ENCODE measurements around the gene FAM117B.
"Not testable (repeated sequence)": the region's sequence is repeated elsewhere in the genome, so short reads cannot be mapped to it uniquely, and the experiment has no call there.

Gene FAM117B

DNA sequence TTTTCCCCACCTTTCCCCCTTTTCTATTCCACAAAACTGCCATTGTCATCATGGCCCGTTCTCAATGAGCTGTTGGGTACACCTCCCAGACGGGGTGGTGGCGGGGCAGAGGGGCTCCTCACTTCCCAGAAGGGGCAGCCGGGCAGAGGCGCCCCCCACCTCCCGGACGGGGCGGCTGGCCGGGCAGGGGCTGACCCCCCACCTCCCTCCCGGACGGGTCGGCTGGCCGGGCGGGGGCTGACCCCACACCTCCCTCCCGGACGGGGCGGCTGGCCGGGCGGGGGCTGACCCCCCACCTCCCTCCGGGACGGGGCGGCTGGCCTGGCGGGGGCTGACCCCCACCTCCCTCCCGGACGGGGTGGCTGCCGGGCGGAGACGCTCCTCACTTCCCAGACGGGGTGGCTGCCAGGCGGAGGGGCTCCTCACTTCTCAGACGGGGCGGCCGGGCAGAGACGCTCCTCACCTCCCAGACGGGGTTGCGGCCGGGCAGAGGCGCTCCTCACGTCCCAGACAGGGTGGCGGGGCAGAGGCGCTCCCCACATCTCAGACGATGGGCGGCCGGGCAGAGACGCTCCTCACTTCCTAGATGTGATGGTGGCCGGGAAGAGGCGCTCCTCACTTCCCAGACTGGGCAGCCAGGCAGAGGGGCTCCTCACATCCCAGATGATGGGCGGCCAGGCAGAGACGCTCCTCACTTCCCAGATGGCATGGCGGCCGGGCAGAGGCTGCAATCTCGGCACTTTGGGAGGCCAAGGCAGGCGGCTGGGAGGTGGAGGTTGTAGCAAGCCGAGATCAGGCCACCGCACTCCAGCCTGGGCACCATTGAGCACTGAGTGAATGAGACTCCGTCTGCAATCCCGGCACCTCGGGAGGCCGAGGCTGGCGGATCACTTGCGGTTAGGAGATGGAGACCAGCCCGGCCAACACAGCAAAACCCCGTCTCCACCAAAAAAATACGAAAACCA lies 80.5 kb downstream of the FAM117B start:
- not testable (repeated sequence) for H3K4me1 ChIP-seq (ENCODE audit: control insufficient read depth, low read depth, low read length); H3K9ac ChIP-seq (ENCODE audit: low read length); H3K36me3 ChIP-seq (ENCODE audit: control insufficient read depth, low read depth, low read length); H3K9me3 ChIP-seq (ENCODE audit: control insufficient read depth, low read depth, low read length); H3K4me3 ChIP-seq (ENCODE audit: low read length); H3K27ac ChIP-seq (ENCODE audit: low read length); H3K27me3 ChIP-seq (ENCODE audit: control insufficient read depth, insufficient read depth, low read length)

DNA sequence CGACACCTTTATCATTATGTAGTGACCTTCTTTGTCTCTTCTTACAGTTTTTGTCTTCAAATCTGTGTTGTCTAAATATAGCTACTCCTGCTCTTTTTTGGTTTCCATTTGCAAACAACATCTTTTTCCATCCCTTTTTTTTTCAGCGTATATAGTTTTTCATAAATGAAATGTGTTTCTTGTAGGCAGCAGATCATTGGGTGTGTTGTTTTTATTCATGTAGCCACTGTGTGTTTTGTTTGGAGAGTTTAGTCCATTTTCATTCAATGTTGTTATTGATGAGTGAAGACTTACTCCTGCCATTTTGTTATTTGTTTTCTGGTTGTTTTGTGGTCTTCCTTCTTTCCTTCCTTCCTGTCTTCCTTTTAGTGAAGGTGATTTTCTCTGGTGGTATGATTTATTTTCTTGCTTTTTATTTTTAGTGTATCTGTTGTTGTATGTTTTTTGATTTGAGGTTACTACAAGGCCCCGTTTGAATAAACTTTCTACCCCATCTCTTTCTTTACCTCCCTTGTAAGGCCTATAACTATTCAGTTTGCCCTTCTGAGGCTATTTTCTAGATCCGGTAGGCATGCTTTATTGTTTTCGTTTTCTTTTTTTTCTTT lies 81.4 kb downstream of the FAM117B start:
- no peak overlapping the region for H3K9ac ChIP-seq (ENCODE audit: low read length)
- H3K4me1 ChIP-seq (ENCODE audit: control insufficient read depth, low read depth, low read length): no peaks in the 10 kb centered on the region
- H3K27me3 ChIP-seq (ENCODE audit: control insufficient read depth, insufficient read depth, low read length): no peaks in the 10 kb centered on the region
- peaks cover 8% of the 10 kb centered on the region for H3K9me3 ChIP-seq (ENCODE audit: control insufficient read depth, low read depth, low read length)
- H3K27ac ChIP-seq (ENCODE audit: low read length): no peak overlapping the region
- H3K4me3 ChIP-seq (ENCODE audit: low read length): no peak overlapping the region
- no peaks in the 10 kb centered on the region for H3K36me3 ChIP-seq (ENCODE audit: control insufficient read depth, low read depth, low read length)

DNA sequence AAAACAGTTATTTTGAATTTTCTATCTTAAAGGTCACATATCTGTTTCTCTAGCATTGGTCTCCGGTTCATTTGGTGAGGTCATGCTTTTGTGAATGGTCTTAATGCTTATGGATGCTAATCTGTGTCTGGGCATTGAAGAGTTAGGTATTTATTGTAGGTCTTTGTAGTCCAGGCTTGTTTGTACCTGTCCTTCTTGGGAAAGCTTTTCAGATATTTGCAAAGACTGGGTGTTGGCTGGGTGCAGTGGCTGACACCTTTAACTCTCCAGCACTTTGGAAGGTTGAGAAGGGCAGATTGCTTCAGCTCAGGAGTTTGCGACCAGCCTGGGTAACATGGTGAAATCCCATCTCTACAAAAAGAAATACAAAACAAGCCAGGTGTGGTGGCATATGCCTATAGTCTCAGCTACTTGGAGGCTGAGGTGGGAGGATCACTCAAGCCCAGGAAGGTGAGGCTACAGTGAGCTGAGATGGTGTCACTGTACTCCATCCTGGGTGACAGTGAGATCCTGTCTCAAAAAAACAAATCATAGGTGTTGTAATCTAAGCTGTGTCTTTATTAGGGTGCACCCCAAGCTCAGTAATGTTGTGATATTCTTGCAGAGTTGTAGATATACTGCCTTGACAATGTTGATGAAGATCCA lies 82.3 kb downstream of the FAM117B start:
- H3K9me3 ChIP-seq (ENCODE audit: control insufficient read depth, low read depth, low read length): peaks cover 8% of the 10 kb centered on the region
- no peaks in the 10 kb centered on the region for H3K4me1 ChIP-seq (ENCODE audit: control insufficient read depth, low read depth, low read length)
- H3K4me3 ChIP-seq (ENCODE audit: low read length): no peak overlapping the region
- no peak overlapping the region for H3K9ac ChIP-seq (ENCODE audit: low read length)
- no peaks in the 10 kb centered on the region for H3K36me3 ChIP-seq (ENCODE audit: control insufficient read depth, low read depth, low read length)
- no peak overlapping the region for H3K27ac ChIP-seq (ENCODE audit: low read length)
- H3K27me3 ChIP-seq (ENCODE audit: control insufficient read depth, insufficient read depth, low read length): no peaks in the 10 kb centered on the region

DNA sequence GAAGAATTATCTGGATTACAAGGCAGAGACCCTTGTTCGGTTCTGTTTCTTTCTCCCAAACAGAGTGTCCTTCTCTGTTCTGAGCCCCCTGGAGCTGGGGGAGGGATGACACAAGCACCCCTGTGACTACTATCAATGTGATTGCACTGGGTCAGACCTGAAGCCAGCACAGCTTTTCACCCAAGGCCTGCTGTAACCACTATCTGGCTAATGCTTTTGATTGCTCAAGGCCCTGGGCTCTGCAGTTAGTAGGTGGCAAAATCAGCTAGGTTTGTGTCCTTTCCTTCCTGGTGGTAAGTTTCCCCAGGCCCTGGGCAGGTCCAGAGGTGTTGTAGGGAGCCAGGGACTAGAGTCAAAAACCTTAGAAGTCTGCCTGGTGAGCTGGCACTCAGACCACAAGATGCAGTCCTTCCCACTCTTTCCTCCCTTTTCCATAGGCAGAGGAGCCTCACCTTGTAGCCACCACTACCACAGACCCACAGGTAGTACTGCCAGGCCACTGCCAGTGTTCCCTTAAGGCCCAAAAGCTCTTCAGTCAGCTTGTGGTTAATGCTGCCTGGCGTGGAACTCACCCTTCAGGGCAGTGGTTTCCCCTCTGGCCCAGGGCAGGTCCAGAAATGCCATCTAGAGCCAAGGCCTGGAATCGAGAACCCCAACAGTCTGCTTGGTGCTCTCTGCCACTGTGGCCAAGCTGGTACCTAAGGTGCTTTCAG lies 83.0 kb downstream of the FAM117B start:
- Histone ChIP-seq H3K9me3 (ENCODE audit: control insufficient read depth, low read depth, low read length) (peaks cover 2% of the 10 kb centered on the region), H3K27me3 (ENCODE audit: control insufficient read depth, insufficient read depth, low read length) (no peaks in the 10 kb centered on the region), H3K27ac (ENCODE audit: low read length) (no peak overlapping the region)

DNA sequence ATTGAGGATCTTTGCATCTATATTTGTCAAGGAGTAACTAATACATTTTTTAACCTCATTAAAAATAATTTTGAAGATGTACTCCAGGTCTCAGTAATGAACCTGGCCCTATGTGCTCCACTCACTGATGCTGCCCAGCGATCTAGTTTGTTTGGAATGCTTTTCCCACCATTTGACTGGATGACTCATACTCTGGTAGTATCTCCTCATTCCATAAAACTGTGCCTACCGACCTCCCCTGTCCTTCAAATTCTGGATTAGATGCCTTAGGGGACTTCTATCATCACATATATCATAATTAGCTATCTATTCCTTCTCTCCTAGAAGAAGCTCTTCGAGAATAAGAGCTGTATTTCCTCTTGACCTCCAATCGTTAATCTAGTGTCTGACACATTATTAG lies 83.8 kb downstream of the FAM117B start:
- no peak overlapping the region for H3K4me3 ChIP-seq (ENCODE audit: low read length)
- no peaks in the 10 kb centered on the region for H3K4me1 ChIP-seq (ENCODE audit: control insufficient read depth, low read depth, low read length)
- no peak overlapping the region for H3K27ac ChIP-seq (ENCODE audit: low read length)
- no peaks in the 10 kb centered on the region for H3K9me3 ChIP-seq (ENCODE audit: control insufficient read depth, low read depth, low read length)
- H3K36me3 ChIP-seq (ENCODE audit: control insufficient read depth, low read depth, low read length): no peaks in the 10 kb centered on the region
- no peaks in the 10 kb centered on the region for H3K27me3 ChIP-seq (ENCODE audit: control insufficient read depth, insufficient read depth, low read length)
- no peak overlapping the region for H3K9ac ChIP-seq (ENCODE audit: low read length)

More for the DNA sequence above, 83.0 kb downstream of the FAM117B start:
- no peak overlapping the region for H3K4me3 ChIP-seq (ENCODE audit: low read length)
- no peak overlapping the region for H3K9ac ChIP-seq (ENCODE audit: low read length)
- no peaks in the 10 kb centered on the region for H3K36me3 ChIP-seq (ENCODE audit: control insufficient read depth, low read depth, low read length)
- H3K4me1 ChIP-seq (ENCODE audit: control insufficient read depth, low read depth, low read length): no peaks in the 10 kb centered on the region

DNA sequence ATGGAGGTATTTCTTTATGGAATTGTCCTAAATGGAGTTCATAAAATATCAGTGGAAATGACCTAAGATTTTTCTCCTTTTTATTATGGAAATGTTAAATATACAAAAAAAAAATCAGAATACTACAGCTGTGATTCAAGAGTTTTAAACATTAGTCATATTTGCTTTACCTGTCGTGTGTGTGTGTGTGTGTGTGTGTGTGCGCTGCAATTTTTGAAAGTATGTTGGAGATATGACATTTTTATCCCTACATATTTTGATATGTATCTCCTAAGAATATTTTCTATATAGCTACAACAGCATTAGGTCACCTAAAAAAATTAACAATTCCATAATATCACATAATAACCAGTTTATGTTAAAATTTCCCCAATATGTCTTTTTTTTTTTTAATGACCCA lies 85.5 kb downstream of the FAM117B start:
- no peaks in the 10 kb centered on the region for H3K27me3 ChIP-seq (ENCODE audit: control insufficient read depth, insufficient read depth, low read length)
- no peaks in the 10 kb centered on the region for H3K36me3 ChIP-seq (ENCODE audit: control insufficient read depth, low read depth, low read length)
- no peak overlapping the region for H3K27ac ChIP-seq (ENCODE audit: low read length)
- no peaks in the 10 kb centered on the region for H3K4me1 ChIP-seq (ENCODE audit: control insufficient read depth, low read depth, low read length)
- no peaks in the 10 kb centered on the region for H3K9me3 ChIP-seq (ENCODE audit: control insufficient read depth, low read depth, low read length)
- no peak overlapping the region for H3K9ac ChIP-seq (ENCODE audit: low read length)
- H3K4me3 ChIP-seq (ENCODE audit: low read length): no peak overlapping the region

DNA sequence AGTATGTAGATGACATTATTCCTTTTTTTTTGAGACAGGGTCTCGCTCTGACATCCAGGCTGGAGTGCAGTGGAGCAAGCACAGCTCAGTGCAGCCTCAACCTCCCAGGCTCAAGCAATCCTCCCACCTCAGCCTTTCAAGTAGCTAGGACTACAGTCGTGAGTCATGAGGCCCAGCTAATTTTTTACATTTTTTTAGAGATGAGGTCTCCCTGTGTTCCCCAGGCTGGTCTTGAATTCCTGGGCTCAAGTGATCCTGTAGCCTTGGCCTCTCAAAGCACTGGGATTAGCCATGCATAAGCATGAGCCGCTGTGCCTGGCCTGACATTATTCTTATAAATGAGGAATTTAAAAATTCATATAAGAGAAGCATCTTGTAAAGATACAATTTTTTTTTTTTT lies 86.9 kb downstream of the FAM117B start:
- H3K9me3 ChIP-seq (ENCODE audit: control insufficient read depth, low read depth, low read length): no peaks in the 10 kb centered on the region
- no peaks in the 10 kb centered on the region for H3K27me3 ChIP-seq (ENCODE audit: control insufficient read depth, insufficient read depth, low read length)
- H3K27ac ChIP-seq (ENCODE audit: low read length): no peak overlapping the region
- no peak overlapping the region for H3K9ac ChIP-seq (ENCODE audit: low read length)
- no peaks in the 10 kb centered on the region for H3K4me1 ChIP-seq (ENCODE audit: control insufficient read depth, low read depth, low read length)
- H3K4me3 ChIP-seq (ENCODE audit: low read length): no peak overlapping the region
- peaks cover 8% of the 10 kb centered on the region for H3K36me3 ChIP-seq (ENCODE audit: control insufficient read depth, low read depth, low read length)

DNA sequence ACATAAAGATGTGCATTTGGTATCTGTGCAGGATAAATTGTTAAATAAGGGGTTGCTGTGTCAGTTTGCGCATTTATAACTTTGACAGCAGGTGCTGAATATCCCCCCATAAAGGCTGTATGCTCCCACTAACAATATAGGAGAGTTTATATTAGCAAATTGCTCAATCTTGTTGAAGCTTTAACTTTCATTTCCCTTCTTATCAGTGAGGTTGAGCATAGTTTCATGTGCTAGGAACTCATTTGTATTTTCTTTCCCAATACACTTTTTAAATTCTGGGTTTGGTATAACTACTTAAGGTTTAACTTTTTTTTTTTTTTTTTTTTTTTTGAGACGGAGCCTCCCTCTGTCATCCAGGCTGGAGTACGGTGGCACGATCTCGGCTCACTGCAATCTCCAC lies 89.0 kb downstream of the FAM117B start:
- no peak overlapping the region for H3K9ac ChIP-seq (ENCODE audit: low read length)
- no peaks in the 10 kb centered on the region for H3K27me3 ChIP-seq (ENCODE audit: control insufficient read depth, insufficient read depth, low read length)
- no peaks in the 10 kb centered on the region for H3K9me3 ChIP-seq (ENCODE audit: control insufficient read depth, low read depth, low read length)
- peaks cover 8% of the 10 kb centered on the region for H3K36me3 ChIP-seq (ENCODE audit: control insufficient read depth, low read depth, low read length)
- no peak overlapping the region for H3K27ac ChIP-seq (ENCODE audit: low read length)
- no peaks in the 10 kb centered on the region for H3K4me1 ChIP-seq (ENCODE audit: control insufficient read depth, low read depth, low read length)
- no peak overlapping the region for H3K4me3 ChIP-seq (ENCODE audit: low read length)

DNA sequence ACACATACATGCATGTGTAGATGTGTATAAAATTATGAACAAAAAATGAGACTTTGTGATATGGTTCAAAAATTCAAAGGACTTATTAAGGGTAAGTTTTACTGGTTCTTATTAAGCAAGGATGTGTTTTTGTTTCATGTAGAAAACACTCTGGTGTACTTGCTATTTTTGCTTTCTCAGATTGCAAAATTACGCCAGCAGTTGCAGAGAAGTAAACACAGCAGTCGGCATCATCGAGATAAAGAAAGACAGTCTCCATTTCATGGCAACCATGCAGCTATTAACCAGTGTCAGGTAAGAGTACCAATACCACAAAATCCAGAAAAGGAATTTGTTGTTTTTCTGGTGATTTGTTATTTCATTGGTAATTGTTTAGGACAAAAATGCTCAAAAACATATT lies 91.3 kb downstream of the FAM117B start:
- Histone ChIP-seq H3K9ac (ENCODE audit: low read length) (no peak overlapping the region), H3K4me1 (ENCODE audit: control insufficient read depth, low read depth, low read length) (no peaks in the 10 kb centered on the region), H3K36me3 (ENCODE audit: control insufficient read depth, low read depth, low read length) (peaks cover 8% of the 10 kb centered on the region), H3K27me3 (ENCODE audit: control insufficient read depth, insufficient read depth, low read length) (no peaks in the 10 kb centered on the region), H3K4me3 (ENCODE audit: low read length) (no peak overlapping the region), H3K9me3 (ENCODE audit: control insufficient read depth, low read depth, low read length) (no peaks in the 10 kb centered on the region), H3K27ac (ENCODE audit: low read length) (no peak overlapping the region)

DNA sequence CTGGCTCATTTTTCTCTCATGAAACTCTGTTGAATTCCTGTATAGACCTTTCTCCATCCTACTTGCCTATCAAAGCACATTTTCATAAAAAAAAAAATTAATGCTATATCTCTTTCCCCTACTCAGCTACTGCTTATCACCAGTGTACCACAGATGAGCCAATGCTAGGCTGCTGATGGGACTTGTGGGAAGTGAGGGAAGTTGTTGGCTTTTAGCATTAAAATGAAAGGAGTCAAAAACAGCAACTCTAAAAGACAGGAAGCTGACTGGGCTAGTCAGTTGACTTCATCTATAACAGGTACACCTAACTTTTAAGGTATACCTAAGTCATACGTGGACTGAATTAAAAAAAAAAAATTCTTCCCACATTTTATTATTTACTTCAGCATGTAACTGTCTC lies 102.1 kb downstream of the FAM117B start:
- H3K4me3 ChIP-seq (ENCODE audit: low read length): no peak overlapping the region
- no peaks in the 10 kb centered on the region for H3K27me3 ChIP-seq (ENCODE audit: control insufficient read depth, insufficient read depth, low read length)
- no peak overlapping the region for H3K27ac ChIP-seq (ENCODE audit: low read length)
- no peaks in the 10 kb centered on the region for H3K4me1 ChIP-seq (ENCODE audit: control insufficient read depth, low read depth, low read length)
- peaks cover 3% of the 10 kb centered on the region for H3K36me3 ChIP-seq (ENCODE audit: control insufficient read depth, low read depth, low read length)
- H3K9me3 ChIP-seq (ENCODE audit: control insufficient read depth, low read depth, low read length): peaks cover 5% of the 10 kb centered on the region
- H3K9ac ChIP-seq (ENCODE audit: low read length): no peak overlapping the region

DNA sequence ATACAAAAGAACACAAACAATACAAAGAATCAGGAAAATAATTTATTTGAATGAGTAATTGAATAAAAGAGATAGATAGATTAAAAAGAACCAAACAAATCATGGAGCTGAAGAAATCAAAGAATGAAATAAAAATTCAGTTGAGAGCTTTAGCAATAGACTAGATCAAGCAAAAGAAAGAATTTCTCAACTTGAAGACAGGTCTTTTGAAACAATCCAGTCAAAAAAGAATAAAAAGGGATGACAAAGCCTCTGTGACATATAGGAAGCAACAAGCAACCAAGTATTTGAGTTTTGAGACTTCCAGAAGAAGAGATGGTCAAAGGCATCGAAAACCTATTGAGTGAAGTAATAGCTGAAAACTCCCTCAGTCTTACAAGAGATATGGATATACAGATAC lies 108.8 kb downstream of the FAM117B start:
- Histone ChIP-seq H3K36me3 (ENCODE audit: control insufficient read depth, low read depth, low read length) (no peaks in the 10 kb centered on the region), H3K4me3 (ENCODE audit: low read length) (no peak overlapping the region), H3K4me1 (ENCODE audit: control insufficient read depth, low read depth, low read length) (no peaks in the 10 kb centered on the region), H3K27ac (ENCODE audit: low read length) (no peak overlapping the region), H3K9me3 (ENCODE audit: control insufficient read depth, low read depth, low read length) (no peaks in the 10 kb centered on the region), H3K9ac (ENCODE audit: low read length) (no peak overlapping the region), H3K27me3 (ENCODE audit: control insufficient read depth, insufficient read depth, low read length) (no peaks in the 10 kb centered on the region)
